CD4-positive, alpha-beta T cell (primary cell): ENCODE data around the gene PRR29. TPM values are rescaled to one million over a fixed set of nuclear protein-coding genes. Genes with fewer than 3 reads are reported as not detected.

Experiments used
- ATAC-seq: fragments of 200-7000 bp; cut with Tn5 transposase; one replicate; pipeline ENCODE4 v1.10.0; 2022; ENCODE audit warnings: mild to moderate bottlenecking; ENCODE audit not compliant: poor library complexity
- CTCF ChIA-PET: fragments of 350-600 bp; sonication (Branson Sonifier 250); formaldehyde crosslinking; loops from one replicate; lab custom pipeline; 2021; ENCODE audit warnings: antibody characterized with exemption, inconsistent platforms; lab: Charles Lee
- POLR2A ChIA-PET: fragments of 350-600 bp; sonication (Branson Sonifier 250); formaldehyde crosslinking; loops from one replicate; lab custom pipeline; 2021; ENCODE audit warnings: antibody characterized with exemption, inconsistent platforms; lab: Charles Lee
- DNase-seq, 14 experiments: peaks; one replicate each; pipeline ENCODE4 v3.0.0-alpha.2; 2013 to 2020; ENCODE audit warnings: mixed read lengths in 2 of 14
- H3K27ac ChIP-seq, 2 donors: one replicate each; pipeline versions ENCODE4 v1.5.1 to v1.7.0; 2013; ENCODE audit warnings: low read length in 2 of 2, low read depth in 1 of 2, mild to moderate bottlenecking in 1 of 2
- H3K27me3 ChIP-seq, 2 experiments: 1 replicate in 1 of 2; 2 replicates in 1 of 2; pipeline versions ENCODE4 v1.6.1 to v1.7.0; 2013; ENCODE audit warnings: low read length in 2 of 2, control low read depth in 1 of 2, mild to moderate bottlenecking in 1 of 2, moderate library complexity in 1 of 2; ENCODE audit not compliant: insufficient read depth in 2 of 2, control insufficient read depth in 1 of 2
- H3K36me3 ChIP-seq: one replicate; pipeline ENCODE4 v1.6.1; 2013; ENCODE audit warnings: low read length, control low read depth; ENCODE audit not compliant: insufficient read depth
- H3K4me1 ChIP-seq: one replicate; pipeline ENCODE4 v1.6.1; 2013; ENCODE audit warnings: low read length, control low read depth; ENCODE audit not compliant: insufficient read depth
- H3K4me3 ChIP-seq: one replicate; pipeline ENCODE4 v1.5.1; 2013; ENCODE audit warnings: mild to moderate bottlenecking, low read length, moderate library complexity
- H3K9me3 ChIP-seq, 2 experiments: 1 replicate in 1 of 2; 2 replicates in 1 of 2; pipeline versions ENCODE4 v1.6.1 to v1.7.0; 2013; ENCODE audit warnings: low read length in 2 of 2, mild to moderate bottlenecking in 2 of 2, control low read depth in 1 of 2, moderate library complexity in 1 of 2; ENCODE audit not compliant: control insufficient read depth in 1 of 2, insufficient read depth in 1 of 2
- H3K27ac Mint-ChIP-seq: one replicate; pipeline ENCODE4 v1.8.0; 2020; ENCODE audit warnings: mixed read lengths
- H3K27me3 Mint-ChIP-seq: one replicate; pipeline ENCODE4 v1.8.0; 2021; ENCODE audit warnings: mixed read lengths
- H3K36me3 Mint-ChIP-seq: one replicate; pipeline ENCODE4 v1.8.0; 2021; ENCODE audit warnings: low read depth, mixed read lengths
- H3K4me1 Mint-ChIP-seq: one replicate; pipeline ENCODE4 v1.8.0; 2021; ENCODE audit warnings: low read depth, mixed read lengths
- H3K4me3 Mint-ChIP-seq: one replicate; pipeline ENCODE4 v1.8.0; 2020; ENCODE audit warnings: mild to moderate bottlenecking, mixed read lengths
- H3K9me3 Mint-ChIP-seq: one replicate; pipeline ENCODE4 v1.8.0; 2020; ENCODE audit warnings: mixed read lengths
- CTCF ChIP-seq: fragments of 200-600 bp; IDR thresholded peaks from one replicate; pipeline ENCODE4 v1.8.0; 2022; ENCODE audit warnings: antibody characterized with exemption, mild to moderate bottlenecking
- intact Hi-C, 2 experiments: fragments of 100-400 bp; cut with DNase I in 1 of 2; cut with micrococcal nuclease in 1 of 2; formaldehyde crosslinking; loops; one replicate each; pipeline versions ENCODE4 v1.15.1 to v1.9.0; 2023 to 2025; cut with DNase I, micrococcal nuclease
- total RNA-seq, 174 experiments: library from RNA in 2 of 174; stranded (reverse) in 2 of 174; gene quantifications; one replicate each; pipeline ENCODE4 v1.2.3 and lab custom pipeline; 2021 to 2026

PRR29 gene
- total RNA-seq, 2 experiments from 2014 or later = 0.56 to 0.71 TPM

- Mint-ChIP-seq H3K4me3 (peak overlapping the region; percentile 38), H3K4me1 (peaks cover 65% of the 10 kb centered on the region), H3K36me3 (peaks cover 92% of the 10 kb centered on the region), H3K27me3 (no peaks in the 10 kb centered on the region), H3K27ac (peak overlapping the region; percentile 83), H3K9me3 (no peaks in the 10 kb centered on the region)
- H3K27me3 ChIP-seq = no peaks in the 10 kb centered on the region
- H3K4me3 ChIP-seq = no peak overlapping the region
- CTCF ChIA-PET = interaction anchor here (1.2 to 4.7 kb wide), 2 partner anchors 17 to 18 kb away, joined by 4 to 19 read pairs; no protein-coding TSS in a partner anchor
- H3K9me3 ChIP-seq = no peaks in the 10 kb centered on the region
- DNase-seq (no peak), ATAC-seq (no peak)
- H3K4me1 ChIP-seq = peaks cover 63% of the 10 kb centered on the region
- POLR2A ChIA-PET = interaction anchor here (4.0 kb wide), 1 partner anchor 12 kb away, joined by 31 read pairs; the partner anchor contains the start of gene ICAM2
- H3K36me3 ChIP-seq = peaks cover 92% of the 10 kb centered on the region
- H3K27ac ChIP-seq = no peak overlapping the region
- TF ChIP-seq CTCF = no peak
- intact Hi-C loops = no loop called here
These were observed 9.7 kb downstream of the PRR29 start for GRCh38 chr17:64007838-64008282.

DNA sequence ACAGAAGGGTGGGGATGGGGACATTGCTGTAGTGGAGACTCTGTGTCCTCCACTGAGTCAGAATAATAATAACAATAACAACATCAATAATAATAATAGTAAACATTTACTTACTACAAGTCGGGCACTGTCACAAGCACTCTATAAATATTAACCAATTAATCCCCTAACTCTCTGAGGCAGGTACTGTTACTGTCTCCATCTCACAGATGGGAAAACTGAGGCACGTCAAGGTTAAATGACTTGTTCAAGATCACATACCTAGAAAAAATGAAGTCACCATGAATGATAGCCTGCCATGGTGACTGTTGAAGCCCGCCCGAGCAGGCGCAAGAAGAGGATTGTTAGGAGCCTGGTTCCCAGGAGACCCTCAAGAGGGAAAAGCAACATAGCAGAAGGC lies 10.2 kb downstream of the PRR29 start:
- peaks cover 70% of the 10 kb centered on the region for H3K4me1 Mint-ChIP-seq
- H3K9me3 ChIP-seq = no peaks in the 10 kb centered on the region
- no peak for TF ChIP-seq CTCF
- H3K36me3 ChIP-seq = peaks cover 88% of the 10 kb centered on the region
- no peak overlapping the region for H3K4me3 Mint-ChIP-seq
- ATAC-seq (no peak), DNase-seq (no peak)
- intact Hi-C loops = no loop called here
- peak overlapping the region; percentile 83 for H3K27ac Mint-ChIP-seq
- ChIA-PET CTCF (interaction anchor here (4.7 kb wide), 1 partner anchor 17 kb away, joined by 19 read pairs; no protein-coding TSS in a partner anchor), POLR2A (interaction anchor here (1.3 kb wide), 1 partner anchor 10 kb away, joined by 4 read pairs; the partner anchor contains the start of gene PRR29)
- H3K36me3 Mint-ChIP-seq = peaks cover 92% of the 10 kb centered on the region
- peaks cover 68% of the 10 kb centered on the region for H3K4me1 ChIP-seq
- H3K27me3 Mint-ChIP-seq = no peaks in the 10 kb centered on the region
- H3K9me3 Mint-ChIP-seq = no peaks in the 10 kb centered on the region
- H3K27me3 ChIP-seq = no peaks in the 10 kb centered on the region
- no peak overlapping the region for H3K4me3 ChIP-seq
- no peak overlapping the region for H3K27ac ChIP-seq

DNA sequence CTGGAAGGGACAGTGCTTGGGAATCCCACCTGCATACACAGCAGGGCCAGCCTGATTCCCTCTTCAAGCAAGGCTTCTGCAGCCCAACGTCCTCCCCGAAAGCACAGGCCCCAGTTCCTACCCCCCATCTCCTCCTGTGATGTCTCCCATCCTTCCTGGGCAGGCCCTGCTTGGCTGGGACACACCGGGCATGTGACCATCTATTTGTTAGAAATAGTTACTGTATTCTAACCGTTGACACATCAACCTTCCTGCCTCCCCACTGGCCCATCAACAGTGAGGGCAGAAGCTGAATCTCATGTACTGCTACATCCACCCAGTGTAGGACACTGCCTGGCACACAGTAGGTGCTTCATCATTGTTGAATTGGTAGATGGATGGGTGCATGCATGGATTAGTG lies 10.7 kb downstream of the PRR29 start:
- H3K9me3 ChIP-seq = no peaks in the 10 kb centered on the region
- Mint-ChIP-seq H3K9me3 (no peaks in the 10 kb centered on the region), H3K4me3 (no peak overlapping the region), H3K27ac (peak overlapping the region; percentile 83), H3K4me1 (peaks cover 75% of the 10 kb centered on the region), H3K27me3 (no peaks in the 10 kb centered on the region), H3K36me3 (peaks cover 90% of the 10 kb centered on the region)
- H3K27ac ChIP-seq = no peak overlapping the region
- intact Hi-C loops = no loop called here
- no peak overlapping the region for H3K4me3 ChIP-seq
- no peak for ATAC-seq
- H3K36me3 ChIP-seq = peaks cover 88% of the 10 kb centered on the region
- no peak for TF ChIP-seq CTCF
- peaks cover 69% of the 10 kb centered on the region for H3K4me1 ChIP-seq
- no peaks in the 10 kb centered on the region for H3K27me3 ChIP-seq
- ChIA-PET CTCF (interaction anchor here (1.3 to 4.7 kb wide), 2 partner anchors 17 to 20 kb away, joined by 3 to 19 read pairs; no protein-coding TSS in a partner anchor), POLR2A (interaction anchor here (1.1 to 1.3 kb wide), 2 partner anchors 11 kb away, joined by 4 to 11 read pairs; partner anchors contain the start of genes ICAM2 and PRR29)
- no peak for DNase-seq
